ENCODE results near the gene RPRD1B. TPM values are rescaled to one million over a fixed set of nuclear protein-coding genes. Genes with fewer than 3 reads are reported as not detected.

The RPRD1B gene
- total RNA-seq, 1 donor from 2014 or later = 41.9 TPM

DNA sequence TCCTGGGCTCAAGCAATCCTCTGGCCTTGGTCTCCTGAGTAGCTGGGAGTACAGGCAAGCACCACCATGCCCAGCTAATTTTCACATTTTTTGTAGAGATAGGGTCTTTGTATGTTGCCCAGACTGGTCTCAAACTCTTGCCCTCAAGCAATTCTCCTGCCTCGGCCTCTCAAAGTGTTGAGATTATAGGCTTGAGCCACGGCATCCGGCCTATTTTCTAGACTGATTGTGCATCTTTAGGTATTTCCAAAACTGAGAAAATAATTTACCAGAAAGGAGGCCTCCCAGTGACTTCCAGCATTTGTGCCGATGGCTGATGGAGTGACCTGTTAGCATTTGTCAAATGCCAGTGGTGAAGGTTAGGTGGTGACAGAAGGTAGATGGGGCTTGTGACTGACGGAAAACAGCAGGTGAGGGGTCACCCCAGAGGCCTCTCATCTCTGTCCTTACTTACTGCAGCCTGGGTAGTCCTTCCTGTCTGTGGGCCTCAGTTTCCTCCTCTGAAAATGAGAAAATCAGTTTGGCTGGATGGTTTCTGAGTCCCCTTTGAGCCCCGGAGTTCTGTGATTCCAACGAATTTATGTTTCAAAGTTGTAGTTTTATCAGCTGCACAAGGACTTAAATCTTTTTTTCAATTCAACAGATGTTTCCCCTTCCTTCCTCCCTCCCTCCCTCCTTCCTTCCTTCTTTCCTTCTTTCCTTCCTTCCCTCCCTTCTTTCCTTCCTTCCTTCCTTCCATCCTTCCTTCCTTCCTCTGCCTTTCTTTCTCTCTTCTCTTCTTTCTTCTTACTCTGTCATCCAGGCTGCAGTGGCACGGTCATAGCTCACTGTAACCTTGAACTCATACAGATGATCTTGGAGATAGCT is 78.1 kb downstream of the RPRD1B start:
- DNase-seq (ENCODE audit: low spot score) = no peak
- intact Hi-C loops (cut with DNase I) = no loop called here
- ATAC-seq = no peak

DNA sequence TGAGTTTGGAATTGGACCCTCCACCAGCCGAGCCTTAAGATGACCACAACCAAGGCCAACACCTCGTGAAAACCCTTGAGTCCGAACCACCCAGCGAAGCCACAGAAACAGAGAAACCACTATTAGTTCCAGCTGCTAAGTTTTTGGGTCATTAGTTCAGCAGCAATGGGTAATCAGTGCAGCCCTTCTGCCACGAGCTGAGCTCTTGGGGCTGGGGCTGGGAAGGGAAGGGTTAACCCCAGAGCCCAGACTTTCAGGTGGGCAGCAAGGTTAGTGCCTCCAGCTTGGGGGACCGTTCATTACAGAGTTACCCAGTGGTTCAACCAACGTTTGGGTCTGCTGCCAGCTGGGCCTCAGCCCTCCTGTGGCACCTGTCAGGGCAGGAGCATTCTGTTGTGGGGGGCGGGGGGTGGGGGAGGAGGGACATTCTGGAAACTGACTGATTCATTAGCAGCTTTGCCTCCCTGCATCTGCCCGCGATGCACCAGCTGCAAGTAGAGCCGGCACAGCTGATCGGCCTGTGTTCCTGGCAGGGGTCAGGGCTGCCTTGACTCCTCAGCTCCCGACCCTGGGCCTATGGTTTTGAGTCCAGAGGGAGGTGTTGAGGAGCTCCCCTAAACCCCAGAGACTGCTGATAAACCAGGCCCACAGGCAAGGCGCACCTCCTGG is 78.8 kb downstream of the RPRD1B start:
- ATAC-seq (no peak), DNase-seq (ENCODE audit: low spot score) (no peak)
- intact Hi-C loops (cut with DNase I) = no loop called here

DNA sequence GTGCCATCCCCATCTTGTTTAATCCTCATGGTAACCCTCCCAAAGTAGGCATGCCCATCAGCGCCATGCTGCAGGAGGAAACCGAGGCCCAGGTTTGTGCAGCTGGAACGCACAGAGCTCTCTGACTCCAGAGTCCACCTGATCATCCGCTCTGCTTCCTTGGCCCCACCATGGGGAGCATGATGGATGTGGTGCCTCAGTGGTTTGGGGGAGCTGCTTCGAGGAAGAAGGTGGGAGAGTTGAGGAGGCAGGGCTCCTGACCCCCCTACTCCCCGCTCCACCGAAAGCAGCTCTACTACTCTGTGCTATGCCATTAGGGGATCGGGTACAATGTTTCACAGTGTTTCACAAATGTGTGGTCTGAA is 79.4 kb downstream of the RPRD1B start:
- intact Hi-C loops (cut with DNase I) = no loop called here
- no peak for DNase-seq (ENCODE audit: low spot score)
- ATAC-seq = no peak

DNA sequence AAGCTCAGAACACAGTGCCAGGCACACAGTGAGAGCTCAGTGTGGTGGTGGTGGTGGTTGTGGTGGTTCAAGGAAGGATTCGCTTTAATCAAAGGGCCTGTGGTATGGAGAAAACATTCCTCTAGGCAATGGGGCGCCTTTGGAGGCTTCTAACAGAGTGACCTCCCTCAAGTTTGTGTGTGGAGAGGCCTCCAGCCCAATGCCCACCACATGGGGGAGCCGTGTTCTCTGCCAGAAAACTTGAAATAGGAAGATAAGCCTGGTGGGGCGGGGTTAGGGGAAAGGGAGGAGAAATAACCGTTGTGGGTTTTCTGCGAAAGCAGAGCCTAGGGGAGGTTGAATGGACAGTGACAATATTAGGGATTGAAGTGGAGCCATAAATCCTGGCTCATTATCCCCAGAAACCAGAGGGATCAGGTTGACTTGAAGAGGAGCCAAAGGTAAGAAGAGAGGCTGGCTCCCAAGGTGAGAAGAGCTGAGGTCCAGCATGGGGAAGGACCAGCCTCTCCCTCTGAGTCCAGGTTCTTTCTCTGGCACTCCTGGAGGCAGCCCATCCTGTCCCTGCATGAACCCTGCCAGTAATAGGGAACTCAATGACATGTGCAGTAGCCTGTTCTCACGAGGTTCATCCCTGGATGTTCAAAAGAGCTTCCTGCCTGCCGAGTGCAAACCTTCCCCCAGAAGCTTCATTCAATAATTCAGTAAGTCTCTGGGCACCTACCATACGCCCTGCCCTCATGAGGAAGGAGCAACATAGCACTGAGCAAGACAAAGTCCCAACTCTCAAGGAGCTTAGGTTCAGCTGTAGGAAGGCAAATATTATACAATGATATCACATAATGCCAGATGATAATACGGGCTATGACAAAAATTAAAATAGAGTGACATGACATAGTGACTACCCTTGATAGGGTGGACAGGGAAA is 80.1 kb downstream of the RPRD1B start:
- ATAC-seq = no peak
- intact Hi-C loops (cut with DNase I) = no loop called here
- DNase-seq (ENCODE audit: low spot score) = no peak

DNA sequence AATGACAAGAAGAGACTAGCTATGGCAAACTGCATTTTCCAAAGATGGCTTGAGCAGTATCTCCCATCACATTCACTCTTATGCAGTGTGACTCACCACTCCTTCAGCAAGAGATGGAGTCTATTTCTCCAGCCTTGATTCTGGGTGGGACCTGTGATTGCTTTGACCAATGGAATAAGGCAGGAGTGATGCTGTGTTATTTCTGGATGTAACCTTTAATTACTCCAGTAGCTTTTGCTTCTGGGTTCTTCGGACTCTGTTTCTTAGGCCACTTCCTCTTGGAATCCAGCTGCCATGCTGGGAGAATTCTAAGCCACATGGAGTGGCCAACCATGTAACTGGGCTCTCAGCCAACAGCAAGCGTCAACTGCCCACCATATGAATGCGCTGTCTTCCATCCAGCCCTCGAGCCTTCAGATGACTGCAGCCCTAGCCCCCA is 80.8 kb downstream of the RPRD1B start:
- DNase-seq (ENCODE audit: low spot score) (no peak), ATAC-seq (no peak)
- intact Hi-C loops (cut with DNase I) = no loop called here

DNA sequence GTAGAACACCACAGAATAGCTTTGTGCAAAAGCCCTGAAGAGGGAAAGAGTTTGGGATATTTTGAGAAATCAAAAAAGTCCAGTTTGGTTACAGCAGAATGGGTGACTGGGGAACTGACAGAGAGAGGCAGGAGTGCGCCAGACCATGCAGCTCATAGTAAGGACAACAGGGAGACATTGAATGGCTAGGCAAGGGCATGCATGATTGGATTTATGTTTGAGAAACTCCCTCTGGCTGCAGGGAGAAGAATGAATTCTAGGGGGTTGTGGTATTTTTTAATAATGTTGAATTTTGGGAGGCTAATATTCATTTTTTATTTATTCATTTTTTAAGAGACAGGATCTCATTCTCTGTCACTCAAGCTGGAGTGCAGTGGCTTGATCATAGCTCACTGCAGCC is 81.7 kb downstream of the RPRD1B start:
- intact Hi-C loops (cut with DNase I) = no loop called here
- DNase-seq (ENCODE audit: low spot score) = no peak
- no peak for ATAC-seq

DNA sequence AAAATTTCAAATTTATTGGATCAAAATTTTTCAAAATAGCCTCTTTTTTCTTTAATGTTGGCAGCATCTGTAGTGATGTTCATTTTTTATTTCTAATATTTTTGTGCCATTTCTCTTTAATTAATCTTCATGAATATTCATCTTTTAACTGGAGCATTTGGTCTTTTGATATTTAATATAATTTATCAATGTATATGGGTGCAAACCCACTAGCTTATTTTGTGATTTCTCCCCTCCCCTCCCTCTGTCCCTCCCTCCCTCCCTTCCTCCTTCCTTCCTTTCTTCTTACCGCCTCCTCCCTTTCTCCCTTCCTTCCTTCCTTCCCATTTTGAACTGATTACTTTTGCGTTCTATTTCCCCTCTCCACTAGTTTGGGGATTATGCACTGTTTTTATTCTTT is 82.3 kb downstream of the RPRD1B start:
- DNase-seq (ENCODE audit: low spot score) = no peak
- ATAC-seq = no peak
- intact Hi-C loops (cut with DNase I) = no loop called here

DNA sequence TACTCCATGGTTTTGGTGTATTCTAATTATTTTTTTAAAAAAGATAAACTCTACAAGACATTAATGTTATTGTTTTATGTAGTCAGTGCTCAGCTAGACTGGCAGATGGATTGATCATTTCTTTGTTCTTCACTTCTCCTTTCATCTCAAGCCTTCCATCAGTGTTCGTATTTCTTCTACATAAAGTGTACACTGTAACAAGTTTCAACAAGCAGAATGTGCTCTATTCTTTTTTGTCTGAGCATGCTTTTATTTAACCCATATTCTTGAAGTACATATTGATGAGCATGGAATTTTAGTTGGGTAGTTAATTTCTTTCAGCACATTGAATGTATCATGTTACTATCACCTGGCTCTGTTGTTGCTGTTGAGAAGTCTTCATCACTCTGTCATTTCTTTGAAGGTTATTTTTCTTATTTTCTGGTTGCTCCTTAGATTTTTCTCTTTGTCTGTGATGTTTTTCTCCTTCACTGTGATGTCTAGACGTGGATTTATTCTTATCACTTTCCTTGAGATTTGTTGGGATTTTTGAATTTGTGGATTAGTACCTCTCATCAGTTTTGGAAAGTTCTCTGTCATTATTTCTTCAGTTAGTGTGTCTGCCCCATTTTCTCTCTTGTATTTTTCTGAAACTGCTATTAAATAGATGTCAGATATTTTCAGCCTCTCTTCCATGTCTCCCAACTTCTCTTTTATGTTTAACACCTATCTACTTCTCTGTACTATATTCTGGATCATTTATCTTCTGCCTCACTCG is 83.0 kb downstream of the RPRD1B start:
- ATAC-seq (no peak), DNase-seq (ENCODE audit: low spot score) (no peak)
- intact Hi-C loops (cut with DNase I) = no loop called here

DNA sequence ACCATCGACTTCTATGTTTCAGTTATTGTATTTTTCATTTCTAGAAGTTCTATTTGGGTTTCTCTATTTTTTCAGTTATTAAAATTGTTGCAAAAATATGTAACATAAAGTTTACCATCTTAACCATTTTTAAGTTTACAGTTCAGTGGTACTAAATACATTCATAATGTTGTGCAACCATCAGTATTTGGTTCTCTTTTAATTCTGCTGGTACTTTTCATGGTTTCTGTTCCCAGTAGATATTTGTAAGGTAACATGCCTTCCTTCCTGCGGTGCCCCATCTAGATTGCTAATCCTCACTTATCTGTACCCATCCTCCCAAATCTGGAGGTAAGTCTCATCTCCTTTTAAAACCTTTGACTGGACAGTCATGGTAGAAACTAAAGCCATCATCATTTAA is 83.7 kb downstream of the RPRD1B start:
- intact Hi-C loops (cut with DNase I) = no loop called here
- no peak for ATAC-seq
- no peak for DNase-seq (ENCODE audit: low spot score)

DNA sequence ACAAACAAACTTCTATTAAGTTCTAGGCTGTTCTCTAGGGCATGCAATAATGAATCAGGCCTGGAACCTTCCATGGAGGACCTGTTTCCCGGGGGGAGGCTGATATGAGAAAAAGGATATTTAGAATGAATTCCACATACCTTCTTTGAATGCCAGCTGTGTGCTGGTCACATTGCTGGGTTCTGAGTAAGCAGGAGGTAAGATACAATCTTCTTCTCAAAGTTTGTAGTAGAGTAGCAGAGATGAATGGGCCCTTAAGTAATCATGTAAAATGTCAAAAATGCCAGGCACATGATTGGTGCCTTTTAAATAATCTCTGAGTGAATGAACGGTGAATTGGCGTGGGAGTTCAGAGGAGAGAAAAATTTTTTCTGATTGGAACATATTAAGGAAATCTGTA is 84.1 kb downstream of the RPRD1B start:
- DNase-seq (ENCODE audit: low spot score) (no peak), ATAC-seq (no peak)
- intact Hi-C loops (cut with DNase I) = no loop called here

DNA sequence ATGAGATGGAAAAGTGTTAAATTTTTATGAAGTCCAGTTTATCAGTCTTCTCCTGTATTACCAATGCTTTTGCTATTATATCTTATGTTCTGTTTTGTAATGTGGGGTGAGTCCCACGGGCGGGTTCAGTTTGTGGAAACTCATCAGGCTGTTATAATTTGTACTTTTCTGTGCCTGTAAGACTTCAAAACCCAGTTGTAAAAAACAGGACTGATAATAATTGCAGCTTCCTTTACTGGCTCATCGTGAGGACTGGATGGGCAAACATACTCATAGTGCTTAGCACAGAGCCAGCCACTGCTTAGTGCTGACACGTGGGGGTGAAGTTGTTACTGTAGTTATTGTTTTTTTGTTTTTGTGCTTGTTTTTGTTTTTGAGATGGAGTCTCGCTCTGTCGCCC is 85.9 kb downstream of the RPRD1B start:
- ATAC-seq (no peak), DNase-seq (ENCODE audit: low spot score) (no peak)
- intact Hi-C loops (cut with DNase I) = no loop called here

DNA sequence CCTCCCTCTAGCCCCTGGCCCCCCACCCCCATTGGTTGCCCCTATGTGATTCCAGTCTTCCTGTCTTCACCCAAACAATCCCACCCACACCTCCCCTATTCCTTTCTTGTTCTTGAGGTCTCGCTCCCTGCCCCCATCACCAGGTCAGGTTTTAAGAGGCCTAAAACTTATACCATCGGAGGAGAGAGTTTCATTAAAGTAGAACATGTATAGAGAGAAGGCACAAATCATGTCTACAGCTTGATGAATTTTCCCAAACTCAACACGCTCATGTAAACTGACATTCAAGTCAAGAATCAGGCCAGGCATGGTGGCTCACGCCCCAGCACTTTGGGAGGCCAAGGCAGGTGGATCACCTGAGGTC is 87.1 kb downstream of the RPRD1B start:
- DNase-seq (ENCODE audit: low spot score) = no peak
- ATAC-seq = no peak
- intact Hi-C loops (cut with DNase I) = no loop called here

DNA sequence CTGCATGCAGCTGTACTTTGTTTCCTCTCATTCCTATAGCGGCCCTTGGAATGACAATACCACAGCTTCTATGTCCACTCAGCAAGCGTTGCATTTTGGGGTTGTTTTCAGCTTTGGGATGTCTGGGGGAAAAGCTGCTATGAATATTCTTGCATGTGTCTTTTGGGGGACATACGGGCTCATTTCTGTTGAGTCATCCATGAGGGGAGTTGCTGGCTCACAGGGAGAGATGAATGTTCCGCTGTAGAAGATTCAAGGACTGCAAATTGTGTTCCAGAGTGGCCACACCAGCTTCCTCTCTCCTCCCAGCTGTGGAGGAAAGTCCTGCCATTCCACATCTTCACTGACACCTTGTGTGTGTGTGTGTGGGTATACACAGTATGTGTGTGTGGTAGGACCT is 88.2 kb downstream of the RPRD1B start:
- ATAC-seq = no peak
- intact Hi-C loops (cut with DNase I) = no loop called here
- no peak for DNase-seq (ENCODE audit: low spot score)

DNA sequence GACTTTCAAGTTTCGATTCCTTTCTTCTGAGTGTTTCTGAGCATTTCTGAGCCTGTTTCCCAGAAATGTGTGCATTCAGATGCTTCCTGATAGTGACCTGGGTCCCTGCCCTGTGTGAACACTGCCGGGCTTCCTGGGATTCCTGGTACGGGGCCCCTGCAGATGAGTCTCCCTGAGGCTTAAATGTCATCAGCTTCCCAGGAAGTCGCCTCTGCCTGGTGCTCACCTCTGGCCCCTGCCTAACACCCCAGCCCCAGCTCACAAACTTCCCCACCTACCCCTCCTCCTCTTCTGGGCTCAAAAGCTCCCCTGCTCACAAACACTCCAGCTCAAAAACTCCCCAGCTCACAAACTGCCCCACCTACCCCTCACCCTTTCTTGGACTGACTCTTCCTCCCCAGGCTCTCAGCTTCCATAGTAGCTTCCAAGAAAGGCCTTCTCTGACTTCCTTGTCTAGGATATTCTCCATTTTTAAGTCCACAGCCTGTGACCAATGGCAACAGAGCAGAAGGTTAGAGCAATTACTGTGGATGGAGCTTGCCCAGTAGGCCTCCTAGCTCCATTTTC is 89.6 kb downstream of the RPRD1B start:
- intact Hi-C loops (cut with DNase I) = no loop called here
- no peak for ATAC-seq
- DNase-seq (ENCODE audit: low spot score) = no peak

DNA sequence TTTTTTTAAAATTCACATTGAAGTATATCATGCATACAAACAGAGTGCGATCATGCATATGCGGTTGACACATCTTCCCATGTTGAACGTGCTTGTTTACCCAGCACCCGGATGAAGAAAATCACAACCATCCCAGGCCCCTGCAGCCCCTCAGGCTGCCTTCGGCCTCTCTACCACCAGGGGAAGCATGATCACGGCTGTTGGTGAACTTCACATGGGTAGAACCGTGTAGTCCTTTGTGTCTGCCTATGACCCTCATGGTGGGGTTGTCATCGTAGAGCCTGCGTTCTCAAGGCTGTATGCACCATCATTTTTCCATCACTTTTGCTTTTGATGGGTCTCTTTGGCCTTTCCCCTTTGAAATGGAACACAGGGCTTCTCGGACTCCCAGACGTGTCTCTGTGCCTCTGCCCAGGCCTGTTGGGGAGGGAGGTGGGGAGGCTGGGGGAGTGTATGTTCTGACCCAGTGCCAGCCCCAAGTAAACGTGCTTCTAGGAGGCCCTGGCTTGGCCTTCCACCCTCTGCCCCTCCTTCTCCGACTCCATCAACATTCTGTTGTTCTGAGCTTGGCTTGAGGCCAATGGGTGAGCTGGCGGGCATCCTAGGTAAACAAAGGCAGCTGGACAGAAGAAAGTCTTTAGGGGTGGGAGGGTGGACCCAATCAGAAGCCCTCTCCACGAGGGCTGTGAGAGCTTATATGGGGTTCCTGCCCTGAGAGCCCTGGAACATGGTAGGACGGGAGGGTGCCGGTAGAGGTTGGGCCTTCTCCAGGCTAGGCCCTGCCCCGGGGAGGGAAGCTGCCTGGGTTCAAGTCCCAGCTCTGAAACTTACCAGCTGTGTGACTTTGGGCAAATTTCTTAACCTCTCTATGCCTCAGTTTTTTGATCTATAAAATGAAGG is 91.9 kb downstream of the RPRD1B start:
- ATAC-seq (peak; percentile 79), DNase-seq (ENCODE audit: low spot score) (peak; percentile 91)
- intact Hi-C loops (cut with DNase I) = no loop called here

DNA sequence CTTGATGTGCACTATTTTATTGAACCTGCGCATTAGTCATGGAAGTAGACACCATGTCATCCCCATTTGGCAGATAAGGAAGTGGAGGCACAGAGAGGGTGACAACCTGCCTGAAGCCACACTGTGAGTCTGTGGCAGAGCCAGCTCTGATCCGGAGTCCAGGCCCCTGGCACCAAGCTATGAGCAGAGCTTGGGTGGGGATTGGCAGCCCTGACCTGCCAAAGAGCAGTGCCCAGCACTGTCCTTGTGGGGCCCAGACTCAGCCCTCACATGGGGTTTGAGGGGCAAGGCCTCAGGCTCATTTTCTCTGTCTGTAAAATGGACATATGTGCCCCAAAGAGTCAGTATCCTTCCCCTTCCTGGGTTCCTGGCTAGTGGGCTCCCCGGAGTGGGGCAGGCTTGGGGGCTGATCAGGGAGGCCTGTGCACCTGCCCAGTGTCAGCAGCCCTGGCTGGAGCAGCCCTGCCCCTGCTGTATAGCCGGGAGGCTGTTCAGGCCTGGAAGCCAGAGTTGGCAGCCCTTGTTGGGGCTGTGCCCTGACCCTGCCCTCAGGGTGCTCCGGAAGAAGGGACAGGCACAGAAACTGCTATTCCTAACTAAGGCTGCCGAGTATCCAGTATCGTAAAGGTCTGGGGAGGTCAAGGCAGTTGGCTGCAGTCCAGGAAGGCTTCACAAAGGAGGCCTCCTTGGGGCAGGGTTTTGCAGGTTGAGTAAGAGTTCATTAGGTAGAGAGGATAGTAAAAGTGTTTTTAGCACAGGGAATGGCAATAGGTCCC is 92.8 kb downstream of the RPRD1B start:
- DNase-seq (ENCODE audit: low spot score) (no peak), ATAC-seq (peak; percentile 9)
- intact Hi-C loops (cut with DNase I) = no loop called here
